Measurements from ENCODE around the gene SEMA7A.
A peak's percentile ranks its signal among the peaks of the same experiment; 100 is the strongest.

The SEMA7A gene

DNA sequence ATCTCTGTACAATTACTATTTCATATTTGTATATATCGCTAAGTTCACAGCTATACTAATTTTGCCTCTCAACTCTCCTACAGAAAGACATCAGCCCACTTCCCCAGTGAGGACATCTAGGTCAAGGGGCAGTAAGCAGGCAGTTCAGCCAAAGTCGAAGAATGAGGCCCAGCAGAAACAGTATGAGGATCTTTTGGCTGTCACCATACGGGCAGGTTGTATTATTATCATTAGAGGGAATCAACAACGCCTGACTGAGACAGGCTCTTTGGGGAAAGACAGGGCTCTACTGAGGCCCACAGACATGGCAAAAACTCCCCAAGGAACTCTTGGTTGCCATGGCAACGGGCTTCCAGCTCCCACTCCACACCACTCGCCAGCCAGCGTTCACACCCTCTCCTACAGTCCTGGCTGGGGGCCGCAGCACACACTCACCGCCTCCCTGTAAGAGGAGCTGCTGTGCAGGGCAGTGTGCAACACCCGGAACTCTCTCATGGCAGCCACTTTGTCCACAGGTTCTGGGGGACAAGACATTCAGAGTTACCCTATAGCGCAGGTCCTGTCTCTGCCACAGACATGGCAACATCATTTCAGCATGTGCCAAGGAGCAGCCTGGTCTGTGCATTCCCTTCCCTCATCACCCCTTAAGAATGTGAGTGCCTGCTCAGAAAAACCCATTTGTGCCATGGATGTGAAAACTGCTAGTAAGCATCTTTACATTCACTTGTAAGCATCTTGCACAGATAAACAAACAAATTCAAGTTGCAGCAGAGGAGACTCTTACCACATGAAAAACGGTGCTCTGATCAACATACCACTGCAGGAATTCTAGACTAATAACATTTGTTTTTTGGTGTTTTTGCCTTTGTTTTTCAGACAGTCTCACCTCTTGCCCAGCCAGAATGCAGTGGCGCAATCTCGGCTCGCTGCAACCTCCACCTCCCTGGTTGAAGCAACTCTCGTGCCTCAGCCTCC, 18.4 kb upstream of the SEMA7A start:
- no peak for DNase-seq

DNA sequence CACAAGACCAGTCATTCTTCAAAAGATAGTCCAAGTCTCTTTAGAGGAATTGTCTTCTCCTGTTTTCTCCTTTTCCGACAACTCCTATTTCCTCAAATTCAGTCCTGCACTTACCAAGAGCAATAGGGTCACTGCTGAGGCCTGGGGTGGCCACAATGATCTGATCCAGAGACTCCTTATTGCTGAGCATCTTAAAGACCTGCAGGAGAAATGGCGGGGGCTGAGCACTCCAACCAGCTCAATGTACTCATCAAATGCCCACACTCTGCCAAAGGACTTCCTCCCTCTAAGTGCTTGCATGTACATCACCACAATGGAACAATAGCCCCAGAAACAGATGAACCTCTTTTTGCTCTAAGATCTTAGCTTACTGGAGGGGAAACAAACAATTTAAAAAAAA, 17.6 kb upstream of the SEMA7A start:
- no peak for DNase-seq

DNA sequence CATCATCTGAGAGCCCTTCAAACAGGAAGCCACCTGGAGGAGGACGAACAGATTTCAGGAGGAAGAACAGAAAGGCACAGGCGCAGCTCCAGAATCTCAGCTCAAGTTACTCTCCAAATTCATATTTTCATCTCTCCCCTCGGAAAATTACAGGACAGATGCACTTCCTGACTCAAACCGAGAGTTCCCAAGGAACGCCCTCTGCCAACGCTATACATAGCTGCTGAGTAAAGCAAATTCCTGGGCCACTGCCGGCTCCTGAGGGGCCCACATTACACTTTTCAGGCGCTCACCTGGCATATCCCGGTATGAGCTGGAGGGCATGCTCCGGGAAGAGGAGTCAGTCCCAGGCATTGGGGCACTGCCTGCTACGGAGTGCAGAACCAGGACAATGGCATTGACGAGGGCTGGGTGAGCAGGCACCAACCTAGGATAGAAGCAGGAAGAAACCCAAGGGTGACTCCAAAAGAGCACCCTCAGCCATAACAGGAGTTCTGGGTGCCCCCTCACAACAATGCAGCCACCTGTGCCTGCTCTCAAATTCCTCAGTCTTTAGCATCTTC, 16.0 kb upstream of the SEMA7A start:
- DNase-seq, result no peak

DNA sequence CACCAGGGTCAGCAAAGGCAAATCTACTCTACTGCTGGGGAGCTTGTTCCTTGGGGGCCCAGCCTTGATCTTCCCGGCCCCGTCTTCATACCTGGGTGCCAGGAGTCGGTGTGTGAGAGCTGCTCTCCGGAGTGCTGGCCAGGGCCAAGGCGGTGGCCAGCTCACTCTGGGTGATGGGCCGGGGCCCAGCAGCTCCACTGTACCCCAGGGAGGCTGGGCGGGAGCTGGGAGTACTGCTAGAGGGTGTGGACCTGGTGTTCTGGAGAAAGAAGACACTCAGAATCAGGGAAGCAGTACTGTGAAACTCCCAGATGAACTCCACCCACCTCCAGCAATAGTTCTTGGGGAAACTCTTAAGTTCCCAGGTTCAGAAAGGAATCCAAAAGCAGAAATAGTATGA, 15.3 kb upstream of the SEMA7A start:
- DNase-seq, result no peak

DNA sequence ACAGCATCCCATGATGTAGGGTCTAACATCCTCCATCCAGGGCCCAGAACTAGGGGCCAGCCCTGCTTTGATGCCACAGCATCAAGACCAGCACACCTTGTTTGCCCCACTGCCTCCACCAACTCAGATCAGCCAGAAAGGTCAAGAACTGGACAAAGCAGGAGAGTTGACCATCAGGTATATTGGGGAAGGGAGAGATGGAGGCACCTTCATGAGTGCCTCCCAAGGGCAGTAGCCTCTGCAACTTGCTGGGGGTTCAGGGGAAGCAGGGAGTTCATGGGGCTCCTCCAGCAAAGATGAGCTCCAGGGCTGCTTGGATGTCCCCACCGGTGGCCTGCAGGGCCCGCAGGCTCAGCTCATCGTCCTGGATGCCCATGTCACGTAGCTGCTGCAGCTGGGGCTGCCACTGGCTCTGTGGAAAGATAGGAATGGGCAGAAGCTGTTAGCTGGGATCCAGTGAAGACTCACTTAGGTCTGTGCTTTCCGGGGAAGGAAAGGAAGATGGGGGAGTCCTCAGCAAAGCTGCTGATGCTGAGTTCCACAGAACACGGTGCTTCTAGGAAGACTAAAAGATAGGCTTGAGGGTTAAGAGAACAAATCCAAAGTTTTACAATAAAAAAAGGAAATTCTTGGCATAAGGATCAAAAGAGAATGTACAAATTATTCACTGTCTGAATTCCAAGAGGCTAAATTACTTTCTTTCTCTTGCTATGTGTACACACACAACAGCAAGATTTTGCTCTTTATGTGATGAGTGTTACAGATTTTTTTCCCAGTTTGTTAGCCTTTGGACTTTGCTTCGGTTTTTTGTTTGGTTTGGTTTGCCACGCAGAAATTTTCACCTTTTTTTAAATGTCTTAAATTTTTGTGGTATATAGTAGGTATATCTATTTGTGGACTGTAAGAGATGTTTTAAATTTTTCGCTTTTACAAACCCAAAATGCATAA, 12.3 kb upstream of the SEMA7A start:
- DNase-seq, result no peak

DNA sequence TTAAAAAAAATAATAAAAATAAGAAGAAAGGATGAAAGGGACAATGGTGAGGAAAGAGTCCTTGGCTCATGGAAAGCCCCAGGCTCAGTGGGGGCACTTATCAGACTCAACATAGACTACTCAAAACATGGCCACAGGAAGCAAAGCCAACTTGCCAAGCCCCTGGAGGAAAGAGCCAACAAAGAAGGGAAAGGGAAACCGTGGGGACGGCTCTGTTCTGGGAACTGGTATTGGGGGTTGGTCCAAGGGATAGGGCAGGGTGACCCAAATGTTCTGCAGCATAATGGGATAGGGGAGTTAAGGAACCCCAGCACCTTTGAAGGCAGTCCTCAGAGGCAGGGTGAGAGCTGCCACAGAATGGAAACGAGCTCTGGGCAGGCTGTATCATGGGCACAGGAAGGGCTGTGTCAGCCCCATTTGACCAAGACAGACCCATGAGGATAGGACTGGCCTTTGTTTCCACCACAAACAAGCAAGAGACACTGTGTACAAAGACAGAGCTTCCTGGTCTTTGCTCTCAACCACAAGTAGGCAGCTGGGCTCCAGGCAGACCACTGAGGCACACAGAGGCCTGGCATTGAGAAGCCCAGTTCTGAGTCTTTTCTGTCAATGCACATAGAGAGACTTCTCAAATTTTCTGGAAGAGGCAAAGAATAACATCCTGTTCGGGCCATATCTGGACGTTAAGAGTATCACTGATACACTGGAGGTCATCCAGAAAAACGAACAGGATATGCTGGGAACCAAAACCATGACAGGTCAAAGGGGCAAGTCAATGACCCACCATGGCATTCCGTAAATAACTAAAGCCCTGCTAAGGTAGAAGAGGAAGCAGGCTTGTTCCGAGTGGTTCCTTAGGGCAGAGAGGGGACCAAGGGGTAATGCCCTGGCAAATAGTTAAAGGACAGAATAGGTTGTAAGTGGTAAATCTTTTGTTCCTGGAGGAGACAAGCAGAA, 10.6 kb upstream of the SEMA7A start:
- DNase-seq, result no peak

DNA sequence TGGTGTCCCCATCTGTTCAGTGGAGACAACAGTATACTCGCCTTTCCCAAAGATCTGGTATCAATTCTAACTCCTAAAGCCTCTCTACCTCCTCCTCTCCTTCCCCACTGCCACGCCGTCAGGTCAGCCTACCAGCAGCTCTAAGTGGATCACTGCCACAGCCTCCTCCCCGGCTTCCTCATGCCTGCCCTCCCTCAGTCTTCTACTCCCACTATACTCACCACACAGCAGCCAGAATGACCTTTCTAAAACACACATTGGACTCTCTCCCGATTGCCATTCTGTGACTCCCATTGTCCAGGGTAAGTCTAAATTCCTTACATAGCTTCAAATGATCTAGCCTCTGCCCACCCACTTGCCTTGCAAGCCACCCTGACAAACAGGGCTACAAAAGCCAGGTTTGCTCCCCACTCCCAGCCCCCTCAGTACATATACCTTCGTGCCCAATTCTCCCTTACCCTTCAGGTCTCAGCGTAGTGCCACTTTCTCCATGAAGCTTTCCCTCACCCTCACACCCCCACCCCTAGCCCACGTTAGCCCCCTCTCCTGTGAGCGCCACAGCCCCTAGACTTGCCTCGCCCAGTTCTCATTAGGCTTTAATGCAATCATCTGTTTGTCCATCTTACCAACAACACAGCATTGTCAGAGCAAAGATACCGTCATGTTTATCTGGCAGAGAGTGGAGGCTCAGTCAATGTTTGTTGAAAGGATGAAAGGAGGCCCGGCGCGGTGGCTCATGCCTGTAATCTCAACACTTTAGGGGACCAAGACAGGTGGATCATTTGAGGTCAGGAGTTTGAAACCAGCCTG, 9.5 kb upstream of the SEMA7A start:
- DNase-seq, result no peak

DNA sequence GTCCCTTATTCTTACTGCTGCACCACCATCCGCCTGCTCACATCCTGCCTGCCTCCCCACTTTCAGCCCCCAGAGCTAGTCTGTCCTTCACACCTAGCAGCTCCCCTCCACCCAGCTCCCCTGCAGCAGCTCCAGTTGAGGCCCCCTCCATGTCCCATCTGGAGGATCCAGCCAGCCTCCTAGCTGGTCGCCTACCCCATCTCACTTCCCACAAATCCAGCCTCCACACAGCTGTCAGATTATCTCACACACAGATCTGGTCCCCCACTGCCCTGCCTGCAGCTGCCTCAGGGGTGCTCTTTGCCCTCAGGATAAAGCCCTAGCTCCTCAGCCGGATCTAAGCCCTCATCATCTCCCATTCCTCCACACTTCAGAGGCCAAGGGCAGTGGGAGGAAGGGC, 8.8 kb upstream of the SEMA7A start:
- DNase-seq, result no peak

DNA sequence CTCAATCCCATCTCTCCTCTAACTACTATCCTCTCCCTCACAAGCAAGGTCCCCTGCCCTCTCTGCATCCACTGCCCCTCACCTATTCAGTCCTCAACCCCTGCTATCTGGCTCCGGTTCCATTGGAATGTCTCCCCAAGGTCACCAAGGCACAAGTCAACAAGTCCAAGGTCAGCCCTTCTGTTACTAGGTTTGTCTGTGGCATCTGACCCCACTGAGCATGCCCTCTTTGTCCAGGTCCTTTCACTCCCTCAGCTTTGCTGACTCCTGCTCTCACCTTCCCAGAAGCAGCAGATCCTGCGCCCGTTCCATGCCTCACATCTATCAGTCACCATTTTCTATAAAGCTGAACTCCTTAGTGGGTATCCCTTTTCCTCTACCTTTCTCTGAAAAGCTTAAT, 8.3 kb upstream of the SEMA7A start:
- DNase-seq, result no peak

- no peak for DNase-seq
Observed at GRCh38 chr15:74441248-74441941, 7.6 kb upstream of the SEMA7A start.

- peak; percentile 77 to 81 for DNase-seq
Observed at GRCh38 chr15:74438721-74439316, 5.1 kb upstream of the SEMA7A start.

DNA sequence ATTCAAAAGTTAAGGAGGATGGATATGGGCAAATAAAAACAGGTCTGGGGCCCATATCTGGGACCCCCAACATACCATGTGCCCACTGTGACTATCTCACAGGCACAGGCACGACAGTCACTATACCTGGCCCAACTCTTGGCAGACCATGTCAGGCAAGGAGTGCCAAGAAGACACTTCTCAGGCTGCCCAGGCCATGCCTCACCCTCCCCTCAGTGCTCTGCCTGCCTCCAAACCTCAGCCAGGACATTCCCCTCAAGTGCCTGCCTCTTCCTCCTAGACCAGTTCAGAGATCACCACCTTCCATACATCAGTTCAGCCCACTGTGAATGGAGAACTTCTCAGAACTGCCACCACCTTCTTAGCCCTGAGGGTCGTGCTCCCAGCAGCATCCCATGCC, 4.4 kb upstream of the SEMA7A start:
- DNase-seq, result no peak

DNA sequence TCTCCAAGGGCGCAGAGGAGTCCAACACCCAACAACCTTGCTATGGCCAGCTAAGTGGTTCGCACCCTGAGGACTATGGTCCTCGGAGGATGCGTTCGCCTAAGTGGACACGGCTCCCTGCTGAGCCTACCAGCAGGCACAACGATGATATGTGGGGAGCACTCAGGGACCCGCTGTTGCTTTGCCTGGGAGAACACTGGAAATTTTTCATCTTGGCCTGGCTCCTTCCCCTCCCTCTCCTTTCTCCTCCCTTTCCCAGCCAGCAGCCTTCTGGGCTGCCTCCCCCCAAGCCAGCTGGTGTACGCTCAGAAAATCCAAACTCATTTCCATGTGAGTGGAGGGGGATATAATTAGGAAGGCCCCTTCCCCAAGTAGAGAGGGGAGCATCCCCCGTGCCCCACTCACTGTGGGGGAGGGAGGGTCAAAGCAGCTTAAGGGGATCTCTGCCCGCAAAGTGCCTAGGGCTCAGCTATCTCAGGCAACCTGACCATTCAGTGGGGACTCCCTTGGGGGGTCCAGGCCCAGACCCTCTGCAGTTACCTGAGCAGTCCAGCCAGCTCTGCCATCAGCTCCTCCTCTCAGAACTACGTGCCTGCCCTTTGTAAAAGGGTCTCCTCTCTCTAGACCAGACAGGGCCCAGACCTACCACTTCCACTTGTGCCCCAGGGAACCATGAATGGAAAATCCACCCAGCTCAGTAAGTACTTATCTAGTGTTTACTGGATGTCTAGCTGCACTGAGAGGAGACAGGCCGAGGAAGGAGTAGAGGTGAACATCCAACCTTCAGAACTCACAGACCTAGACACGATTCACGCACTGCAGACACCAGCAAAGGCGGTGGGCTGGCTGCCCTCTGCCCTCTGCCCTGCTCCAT, 742 bp upstream of the SEMA7A start:
- no peak for DNase-seq

DNA sequence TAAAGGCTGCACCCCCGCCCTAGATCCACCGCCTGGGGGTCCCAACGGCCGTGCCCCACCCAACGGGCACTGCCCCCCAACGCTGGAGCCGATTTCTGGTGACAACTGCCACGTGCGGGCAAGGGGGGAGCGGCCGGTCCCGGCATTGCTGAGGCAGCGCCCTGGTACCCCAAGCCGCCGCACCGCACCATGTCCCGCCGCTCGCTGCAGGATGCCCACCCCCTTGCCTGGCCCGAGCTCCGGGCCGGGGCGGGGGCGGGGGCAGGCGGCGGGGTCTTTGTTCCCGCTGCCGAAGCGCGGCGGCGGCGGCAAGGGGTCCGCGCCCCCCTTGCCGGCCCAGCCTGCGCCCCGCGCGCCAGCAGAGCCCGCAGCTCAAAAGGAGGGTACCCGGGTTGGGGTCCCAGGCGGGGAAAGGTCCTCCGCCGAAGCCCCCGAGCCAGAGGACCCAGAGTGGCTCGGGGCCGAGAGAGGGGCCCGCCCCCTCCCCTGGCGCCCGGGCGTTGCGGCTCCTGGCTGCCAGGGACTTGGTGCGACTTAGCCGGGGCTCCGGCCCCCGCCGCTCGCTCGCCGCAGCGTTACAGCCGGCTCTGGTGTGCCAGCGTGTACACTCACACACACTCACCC, 678 bp downstream of the SEMA7A start:
- DNase-seq, result no peak

- DNase-seq, result no peak
Observed at GRCh38 chr15:74432271-74432967, 1.3 kb downstream of the SEMA7A start.

DNA sequence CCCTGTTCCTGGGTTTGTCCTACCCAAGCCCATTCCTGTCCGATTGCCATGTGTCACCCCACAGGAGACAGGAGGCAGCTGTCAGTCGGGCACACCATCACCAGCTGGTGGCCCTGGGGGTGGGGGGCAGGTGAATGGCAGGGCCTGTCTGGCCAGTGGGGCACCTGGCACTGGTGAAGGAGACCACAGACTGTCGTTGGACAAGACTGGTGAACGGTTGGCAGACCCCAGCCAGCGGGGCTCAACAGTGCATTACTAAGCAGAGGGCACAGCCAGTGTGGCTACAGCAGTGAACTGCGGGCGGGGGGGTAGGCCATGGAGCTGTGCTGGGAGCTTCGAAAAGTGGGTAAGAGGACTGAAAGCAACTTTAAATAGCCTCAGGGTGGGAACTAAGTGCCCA, 2.1 kb downstream of the SEMA7A start:
- no peak for DNase-seq

GRCh38 chr15:74431116-74431515, 2.6 kb downstream of the SEMA7A start:
- no peak for DNase-seq

DNA sequence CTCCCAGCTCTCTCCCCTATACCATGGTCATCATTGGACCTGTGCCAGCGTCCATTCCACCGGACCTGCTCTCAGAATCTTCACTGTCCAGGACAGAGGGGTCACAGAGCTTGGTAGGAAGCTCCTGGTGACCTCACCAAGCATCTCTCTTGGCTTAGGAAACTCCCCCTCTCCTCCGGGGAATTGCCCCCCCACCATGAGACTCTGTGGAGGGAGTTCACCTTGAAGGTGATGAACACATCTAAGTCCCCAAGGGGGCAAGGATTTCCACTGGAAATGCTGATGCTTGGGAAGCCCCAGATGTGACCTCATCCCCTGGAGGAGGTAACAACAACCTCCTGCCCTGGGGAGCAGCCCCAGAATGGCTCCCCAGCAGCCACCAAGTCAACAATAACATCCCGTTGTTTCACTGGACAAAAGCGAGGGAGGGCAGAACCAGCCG, 3.2 kb downstream of the SEMA7A start:
- DNase-seq, result peak in 1 of 2 donors; percentile 21
